H1 (cell line): ENCODE results near the gene ZFHX2. TPM values are rescaled to one million over a fixed set of nuclear protein-coding genes. Genes with fewer than 3 reads are reported as not detected.

Experiments
- polyA plus RNA-seq, 7 experiments: library from polyadenylated mRNA; depleted of rRNA in 3 of 7; stranded (reverse) in 5 of 7; unstranded in 2 of 7; fragments of >200 nt in 5 of 7; fragments of 200-250 nt in 2 of 7; gene quantifications; 1 replicate in 5 of 7; 2 replicates in 1 of 7; 4 replicates in 1 of 7; pipeline versions ENCODE4 v1.2.1 to v1.2.3, GENCODE V29; 2011 to 2013; ENCODE audit warnings: missing spikeins in 2 of 7, mixed read lengths in 2 of 7
- total RNA-seq: library from RNA; stranded (reverse); fragmentation: NEBNext Ultra II Directional; extraction: Animal tissue kit (Norgen Biotek cat#: 25700); gene quantifications from 2 replicates; pipeline ENCODE4 v1.2.1, GENCODE V29; 2021
- TF ChIP-seq, protein P1 (sequence below): fragments of 300-600 bp; sonication (generic); IDR thresholded peaks from 2 replicates; pipeline ENCODE4 v1.7.1; 2012; ENCODE audit warnings: low read length, moderate library complexity, mild to moderate bottlenecking, inconsistent platforms; ENCODE audit not compliant: insufficient replicate concordance

ZFHX2 gene
- total and polyA plus RNA-seq, 2 of the 8 experiments (the other 6 are each of a cell fraction or from before 2014, with no cell fraction given): 2.7 to 27.0 TPM

DNA sequence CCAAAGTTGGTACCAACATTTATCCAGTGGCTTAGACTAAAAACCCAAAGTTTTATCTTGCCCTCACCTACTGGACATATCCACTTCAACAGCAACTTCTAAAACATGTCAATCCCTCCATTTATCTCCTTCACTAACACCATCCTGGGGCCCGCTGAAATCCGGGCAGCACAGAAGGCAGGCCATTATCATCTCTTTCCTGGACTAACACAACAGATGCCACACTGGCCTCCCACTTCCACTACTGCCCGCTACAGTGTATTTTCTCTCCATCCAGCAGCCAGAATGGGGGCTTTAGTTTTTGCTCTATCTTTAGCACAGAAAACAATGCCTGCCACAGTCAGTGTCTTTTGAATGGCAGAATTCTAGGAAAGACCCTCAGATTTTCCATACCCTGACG lies 15.6 kb downstream of the ZFHX2 start (continued):
- TF ChIP-seq, protein P1, sequence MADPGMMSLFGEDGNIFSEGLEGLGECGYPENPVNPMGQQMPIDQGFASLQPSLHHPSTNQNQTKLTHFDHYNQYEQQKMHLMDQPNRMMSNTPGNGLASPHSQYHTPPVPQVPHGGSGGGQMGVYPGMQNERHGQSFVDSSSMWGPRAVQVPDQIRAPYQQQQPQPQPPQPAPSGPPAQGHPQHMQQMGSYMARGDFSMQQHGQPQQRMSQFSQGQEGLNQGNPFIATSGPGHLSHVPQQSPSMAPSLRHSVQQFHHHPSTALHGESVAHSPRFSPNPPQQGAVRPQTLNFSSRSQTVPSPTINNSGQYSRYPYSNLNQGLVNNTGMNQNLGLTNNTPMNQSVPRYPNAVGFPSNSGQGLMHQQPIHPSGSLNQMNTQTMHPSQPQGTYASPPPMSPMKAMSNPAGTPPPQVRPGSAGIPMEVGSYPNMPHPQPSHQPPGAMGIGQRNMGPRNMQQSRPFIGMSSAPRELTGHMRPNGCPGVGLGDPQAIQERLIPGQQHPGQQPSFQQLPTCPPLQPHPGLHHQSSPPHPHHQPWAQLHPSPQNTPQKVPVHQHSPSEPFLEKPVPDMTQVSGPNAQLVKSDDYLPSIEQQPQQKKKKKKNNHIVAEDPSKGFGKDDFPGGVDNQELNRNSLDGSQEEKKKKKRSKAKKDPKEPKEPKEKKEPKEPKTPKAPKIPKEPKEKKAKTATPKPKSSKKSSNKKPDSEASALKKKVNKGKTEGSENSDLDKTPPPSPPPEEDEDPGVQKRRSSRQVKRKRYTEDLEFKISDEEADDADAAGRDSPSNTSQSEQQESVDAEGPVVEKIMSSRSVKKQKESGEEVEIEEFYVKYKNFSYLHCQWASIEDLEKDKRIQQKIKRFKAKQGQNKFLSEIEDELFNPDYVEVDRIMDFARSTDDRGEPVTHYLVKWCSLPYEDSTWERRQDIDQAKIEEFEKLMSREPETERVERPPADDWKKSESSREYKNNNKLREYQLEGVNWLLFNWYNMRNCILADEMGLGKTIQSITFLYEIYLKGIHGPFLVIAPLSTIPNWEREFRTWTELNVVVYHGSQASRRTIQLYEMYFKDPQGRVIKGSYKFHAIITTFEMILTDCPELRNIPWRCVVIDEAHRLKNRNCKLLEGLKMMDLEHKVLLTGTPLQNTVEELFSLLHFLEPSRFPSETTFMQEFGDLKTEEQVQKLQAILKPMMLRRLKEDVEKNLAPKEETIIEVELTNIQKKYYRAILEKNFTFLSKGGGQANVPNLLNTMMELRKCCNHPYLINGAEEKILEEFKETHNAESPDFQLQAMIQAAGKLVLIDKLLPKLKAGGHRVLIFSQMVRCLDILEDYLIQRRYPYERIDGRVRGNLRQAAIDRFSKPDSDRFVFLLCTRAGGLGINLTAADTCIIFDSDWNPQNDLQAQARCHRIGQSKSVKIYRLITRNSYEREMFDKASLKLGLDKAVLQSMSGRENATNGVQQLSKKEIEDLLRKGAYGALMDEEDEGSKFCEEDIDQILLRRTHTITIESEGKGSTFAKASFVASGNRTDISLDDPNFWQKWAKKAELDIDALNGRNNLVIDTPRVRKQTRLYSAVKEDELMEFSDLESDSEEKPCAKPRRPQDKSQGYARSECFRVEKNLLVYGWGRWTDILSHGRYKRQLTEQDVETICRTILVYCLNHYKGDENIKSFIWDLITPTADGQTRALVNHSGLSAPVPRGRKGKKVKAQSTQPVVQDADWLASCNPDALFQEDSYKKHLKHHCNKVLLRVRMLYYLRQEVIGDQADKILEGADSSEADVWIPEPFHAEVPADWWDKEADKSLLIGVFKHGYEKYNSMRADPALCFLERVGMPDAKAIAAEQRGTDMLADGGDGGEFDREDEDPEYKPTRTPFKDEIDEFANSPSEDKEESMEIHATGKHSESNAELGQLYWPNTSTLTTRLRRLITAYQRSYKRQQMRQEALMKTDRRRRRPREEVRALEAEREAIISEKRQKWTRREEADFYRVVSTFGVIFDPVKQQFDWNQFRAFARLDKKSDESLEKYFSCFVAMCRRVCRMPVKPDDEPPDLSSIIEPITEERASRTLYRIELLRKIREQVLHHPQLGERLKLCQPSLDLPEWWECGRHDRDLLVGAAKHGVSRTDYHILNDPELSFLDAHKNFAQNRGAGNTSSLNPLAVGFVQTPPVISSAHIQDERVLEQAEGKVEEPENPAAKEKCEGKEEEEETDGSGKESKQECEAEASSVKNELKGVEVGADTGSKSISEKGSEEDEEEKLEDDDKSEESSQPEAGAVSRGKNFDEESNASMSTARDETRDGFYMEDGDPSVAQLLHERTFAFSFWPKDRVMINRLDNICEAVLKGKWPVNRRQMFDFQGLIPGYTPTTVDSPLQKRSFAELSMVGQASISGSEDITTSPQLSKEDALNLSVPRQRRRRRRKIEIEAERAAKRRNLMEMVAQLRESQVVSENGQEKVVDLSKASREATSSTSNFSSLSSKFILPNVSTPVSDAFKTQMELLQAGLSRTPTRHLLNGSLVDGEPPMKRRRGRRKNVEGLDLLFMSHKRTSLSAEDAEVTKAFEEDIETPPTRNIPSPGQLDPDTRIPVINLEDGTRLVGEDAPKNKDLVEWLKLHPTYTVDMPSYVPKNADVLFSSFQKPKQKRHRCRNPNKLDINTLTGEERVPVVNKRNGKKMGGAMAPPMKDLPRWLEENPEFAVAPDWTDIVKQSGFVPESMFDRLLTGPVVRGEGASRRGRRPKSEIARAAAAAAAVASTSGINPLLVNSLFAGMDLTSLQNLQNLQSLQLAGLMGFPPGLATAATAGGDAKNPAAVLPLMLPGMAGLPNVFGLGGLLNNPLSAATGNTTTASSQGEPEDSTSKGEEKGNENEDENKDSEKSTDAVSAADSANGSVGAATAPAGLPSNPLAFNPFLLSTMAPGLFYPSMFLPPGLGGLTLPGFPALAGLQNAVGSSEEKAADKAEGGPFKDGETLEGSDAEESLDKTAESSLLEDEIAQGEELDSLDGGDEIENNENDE: no peak
